Ectodermal cell (in vitro differentiated cells): Measurements from ENCODE around the gene SLC22A25.
"Not testable (repeated sequence)": the region's sequence is repeated elsewhere in the genome, so short reads cannot be mapped to it uniquely, and the experiment has no call there.

Source experiments
- H3K27ac ChIP-seq: 2 replicates; pipeline ENCODE4 v1.7.0; 2013; ENCODE audit warnings: mild to moderate bottlenecking, low read depth, low read length; ENCODE audit not compliant: insufficient read depth, poor library complexity, severe bottlenecking
- H3K27me3 ChIP-seq: 2 replicates; pipeline ENCODE4 v1.7.0; 2013; ENCODE audit warnings: mild to moderate bottlenecking, low read length; ENCODE audit not compliant: insufficient read depth, control insufficient read depth, poor library complexity, severe bottlenecking
- H3K36me3 ChIP-seq: one replicate; pipeline ENCODE4 v1.7.0; 2013; ENCODE audit warnings: low read length; ENCODE audit not compliant: control insufficient read depth, insufficient read depth
- H3K4me1 ChIP-seq: one replicate; pipeline ENCODE4 v1.7.0; 2013; ENCODE audit warnings: low read length; ENCODE audit not compliant: control insufficient read depth, insufficient read depth
- H3K4me3 ChIP-seq: 2 replicates; pipeline ENCODE4 v1.7.0; 2013; ENCODE audit warnings: low read depth, low read length, control low read depth; ENCODE audit not compliant: insufficient read depth
- H3K9me3 ChIP-seq: 2 replicates; pipeline ENCODE4 v1.7.0; 2013; ENCODE audit warnings: mild to moderate bottlenecking, low read length, moderate library complexity; ENCODE audit not compliant: control insufficient read depth
- WGBS, 2 experiments: methylation state at CpG; one replicate each; pipeline ENCODE4 v1.1.7; 2013; ENCODE audit warnings: missing lambda C conversion rate in 2 of 2; 5-methylcytosine and 5-hydroxymethylcytosine counted together

SLC22A25 gene

GRCh38 chr11:63235471-63236461, 7.6 kb downstream of the SLC22A25 start:
- not testable (repeated sequence) for H3K4me1 ChIP-seq, H3K4me3 ChIP-seq, H3K9me3 ChIP-seq, H3K27ac ChIP-seq, H3K36me3 ChIP-seq, H3K27me3 ChIP-seq
- WGBS, 2 experiments, result 93% methylated on average over 7 to 8 of the region's 8 CpGs

GRCh38 chr11:63229815-63230214, 13.6 kb downstream of the SLC22A25 start:
- WGBS, 2 experiments, result 80 to 92% methylated on average over 1 of the region's 1 CpG
- H3K4me1 ChIP-seq, result no peaks in the 10 kb centered on the region
- H3K36me3 ChIP-seq, result no peaks in the 10 kb centered on the region
- no peaks in the 10 kb centered on the region for H3K9me3 ChIP-seq
- no peak overlapping the region for H3K4me3 ChIP-seq
- H3K27me3 ChIP-seq, result no peaks in the 10 kb centered on the region
- H3K27ac ChIP-seq, result no peak overlapping the region

- no peaks in the 10 kb centered on the region for H3K9me3 ChIP-seq
- no peaks in the 10 kb centered on the region for H3K4me1 ChIP-seq
- WGBS, 2 experiments, result 83 to 89% methylated on average over 2 of the region's 2 CpGs
- H3K36me3 ChIP-seq, result no peaks in the 10 kb centered on the region
- H3K4me3 ChIP-seq, result no peak overlapping the region
- H3K27me3 ChIP-seq, result no peaks in the 10 kb centered on the region
- no peak overlapping the region for H3K27ac ChIP-seq
Measured at GRCh38 chr11:63227521-63228107, 15.8 kb downstream of the SLC22A25 start.

- Histone ChIP-seq H3K9me3 (no peaks in the 10 kb centered on the region), H3K4me3 (no peak overlapping the region), H3K36me3 (no peaks in the 10 kb centered on the region), H3K4me1 (no peaks in the 10 kb centered on the region), H3K27me3 (no peaks in the 10 kb centered on the region), H3K27ac (no peak overlapping the region)
- WGBS, 2 experiments, result 91 to 96% methylated on average over 1 of the region's 1 CpG
Measured at GRCh38 chr11:63226488-63227114, 16.8 kb downstream of the SLC22A25 start.

- Histone ChIP-seq H3K4me1 (no peaks in the 10 kb centered on the region), H3K9me3 (no peaks in the 10 kb centered on the region), H3K27me3 (no peaks in the 10 kb centered on the region), H3K27ac (no peak overlapping the region), H3K36me3 (no peaks in the 10 kb centered on the region), H3K4me3 (no peak overlapping the region)
- 92 to 98% methylated on average over 4 of the region's 4 CpGs for WGBS, 2 experiments
Measured at GRCh38 chr11:63214093-63214492, 29.3 kb downstream of the SLC22A25 start.

- Histone ChIP-seq H3K27me3 (no peaks in the 10 kb centered on the region), H3K36me3 (no peaks in the 10 kb centered on the region), H3K4me1 (no peaks in the 10 kb centered on the region), H3K9me3 (no peaks in the 10 kb centered on the region), H3K27ac (no peak overlapping the region), H3K4me3 (no peak overlapping the region)
- 0% methylated on average over 2 of the region's 2 CpGs; no CpG with 5 or more reads in 1 of the 2 experiments for WGBS, 2 experiments
Measured at GRCh38 chr11:63212742-63213141, 30.7 kb downstream of the SLC22A25 start.

- Histone ChIP-seq H3K4me3 (no peak overlapping the region), H3K4me1 (no peaks in the 10 kb centered on the region), H3K27ac (no peak overlapping the region), H3K9me3 (peaks cover 2% of the 10 kb centered on the region), H3K27me3 (no peaks in the 10 kb centered on the region), H3K36me3 (no peaks in the 10 kb centered on the region)
- 89% methylated on average over 3 of the region's 3 CpGs for WGBS, 2 experiments
Measured at GRCh38 chr11:63210111-63210510, 33.3 kb downstream of the SLC22A25 start.
